NCI-H2107 treated with DMSO at 0.1 percent for 48 hours (cell line): ENCODE results near the gene ROR2.

ENCODE experiments used
- DNase-seq: peaks from one replicate; lab custom pipeline; 2025; ENCODE audit not compliant: unreplicated experiment; lab: John Stamatoyannopoulos, UW

The ROR2 gene

GRCh38 chr9:91589101-91589553 is 360.9 kb downstream of the ROR2 start:
- no peak for DNase-seq

- no peak for DNase-seq
Measured at GRCh38 chr9:91586282-91586681, 363.7 kb downstream of the ROR2 start.

DNA sequence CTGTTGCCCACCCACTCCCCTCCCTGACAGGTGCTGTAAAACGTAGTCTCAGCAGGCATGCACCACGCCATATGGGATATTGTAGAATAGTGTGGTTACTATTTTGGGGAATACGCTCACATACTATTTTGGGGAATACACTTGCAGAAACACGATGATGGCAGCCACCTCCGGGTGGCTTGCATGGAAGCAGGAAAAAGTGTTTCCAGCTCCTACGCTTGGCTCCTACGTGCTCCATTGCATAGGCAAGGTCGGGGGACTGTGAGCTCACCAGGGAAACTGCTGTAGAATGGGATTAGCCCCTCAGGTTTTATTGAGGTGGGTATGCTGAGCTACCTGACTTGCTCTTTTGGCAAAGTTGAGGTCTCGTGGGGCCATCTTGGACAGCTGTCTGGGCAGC is 366.1 kb downstream of the ROR2 start:
- DNase-seq = no peak

GRCh38 chr9:91583161-91583875 is 366.7 kb downstream of the ROR2 start:
- DNase-seq = no peak

- DNase-seq = no peak
Measured at GRCh38 chr9:91582181-91582580, 367.8 kb downstream of the ROR2 start.

DNA sequence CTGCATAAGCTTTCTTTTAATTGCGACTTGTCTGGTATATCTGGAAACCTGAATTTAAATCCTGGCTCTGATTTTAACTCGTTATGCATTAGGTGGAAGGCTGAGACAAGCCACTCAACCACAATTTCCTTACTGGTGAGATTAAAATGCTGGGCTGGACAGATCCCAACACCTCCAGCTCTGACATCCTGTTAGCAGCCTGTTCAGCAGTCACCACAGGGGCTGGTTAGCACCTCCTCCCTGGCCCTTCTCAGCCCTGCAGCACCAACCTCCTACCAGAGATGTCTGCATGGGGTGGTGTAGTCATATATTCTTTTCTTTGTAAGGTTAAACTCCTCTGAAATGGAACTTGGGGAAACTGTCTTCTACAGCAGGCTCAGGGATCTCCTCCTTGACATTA is 369.9 kb downstream of the ROR2 start:
- DNase-seq = no peak

- DNase-seq = no peak
Measured at GRCh38 chr9:91578911-91579310, 371.1 kb downstream of the ROR2 start.

- no peak for DNase-seq
Measured at GRCh38 chr9:91577633-91578061, 372.4 kb downstream of the ROR2 start.

- DNase-seq = no peak
Measured at GRCh38 chr9:91572811-91573210, 377.2 kb downstream of the ROR2 start.

DNA sequence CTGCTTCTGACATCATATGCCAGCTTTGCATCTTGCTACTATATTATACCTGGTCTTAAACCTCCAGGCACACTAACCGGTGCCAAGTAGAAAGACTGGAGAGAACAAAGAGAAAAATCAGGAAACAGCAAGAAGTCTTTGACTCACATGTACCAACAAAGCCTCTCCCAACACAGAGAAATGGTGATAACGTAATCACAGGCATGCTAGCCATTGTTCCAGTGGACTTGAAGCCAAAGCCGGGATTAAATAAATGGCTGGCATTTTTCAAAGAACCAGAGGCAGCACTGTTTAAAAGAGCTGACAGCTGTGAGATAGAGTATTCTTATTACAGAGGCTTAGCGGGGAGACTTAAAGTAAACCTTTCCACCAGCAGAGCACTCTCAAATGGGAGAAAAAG is 378.0 kb downstream of the ROR2 start:
- DNase-seq = no peak

DNA sequence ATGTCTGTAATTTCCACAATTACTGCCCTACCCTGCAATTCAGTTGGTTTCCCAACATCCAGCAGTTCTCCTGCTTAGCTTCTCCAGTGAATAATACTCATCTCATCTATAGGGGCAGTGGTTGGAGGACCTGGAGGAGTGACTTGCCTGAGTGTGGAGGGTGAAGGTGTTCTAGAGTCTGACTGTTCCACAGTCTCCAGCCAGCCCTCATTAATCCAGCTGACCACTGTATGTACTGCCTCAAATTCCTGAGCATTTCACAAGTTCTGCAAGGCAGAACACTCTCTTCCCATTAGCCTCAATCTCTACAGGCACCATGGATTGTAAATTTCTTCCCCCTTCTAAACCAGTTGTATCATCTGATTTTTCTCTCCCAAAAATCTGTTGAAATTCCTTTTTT is 379.0 kb downstream of the ROR2 start:
- no peak for DNase-seq

DNA sequence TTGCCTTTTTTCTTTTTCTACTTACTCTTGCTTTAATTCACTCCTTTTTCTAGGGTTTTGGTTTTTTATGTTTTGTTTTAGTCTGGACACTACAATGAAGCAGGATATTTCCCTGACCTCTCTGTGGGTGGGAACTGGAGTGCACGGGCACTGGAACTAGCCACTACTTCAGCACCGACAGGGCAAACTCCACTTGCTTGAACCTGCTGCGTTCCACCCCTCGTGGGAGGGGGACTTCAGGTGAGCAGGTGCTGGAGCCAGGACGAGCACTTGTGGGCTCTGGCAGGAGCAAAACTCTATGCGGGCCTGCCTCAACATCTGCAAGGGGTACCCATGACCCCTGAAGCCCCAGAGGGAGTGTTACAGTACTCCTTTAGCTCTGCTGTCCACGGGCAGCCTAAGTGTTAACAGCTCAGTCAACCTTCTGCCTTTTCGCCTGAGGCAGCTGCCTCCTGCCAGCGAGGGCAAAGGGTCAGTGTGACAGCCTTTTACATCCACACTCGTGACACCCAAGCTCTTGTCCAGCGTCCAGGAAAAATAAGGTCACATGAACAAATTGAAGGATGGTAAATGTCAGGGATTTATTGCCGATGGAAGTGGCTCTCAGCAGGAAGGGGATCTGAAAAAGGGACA is 382.3 kb downstream of the ROR2 start:
- DNase-seq = no peak

GRCh38 chr9:91564081-91564670 is 385.9 kb downstream of the ROR2 start:
- DNase-seq = no peak

- no peak for DNase-seq
Measured at GRCh38 chr9:91562416-91562815, 387.6 kb downstream of the ROR2 start.

DNA sequence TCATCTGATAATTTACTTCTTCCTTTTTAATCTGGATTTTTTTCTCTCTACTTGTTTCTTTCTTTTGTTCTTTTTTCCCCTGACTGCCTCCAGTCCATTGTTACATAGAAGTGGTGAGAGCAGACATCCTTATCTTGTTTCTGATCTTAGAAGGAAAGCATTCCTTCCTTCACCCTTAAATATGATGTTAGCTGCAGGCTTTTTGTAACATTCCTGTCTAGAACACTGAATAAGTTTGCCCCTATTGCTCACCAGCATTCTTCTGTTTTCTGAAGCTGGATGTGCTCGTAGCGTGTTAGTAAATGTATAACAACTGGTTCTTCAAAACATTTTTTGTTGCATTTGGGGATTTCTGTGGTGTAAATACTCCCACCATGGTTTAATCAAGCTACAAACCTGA is 389.7 kb downstream of the ROR2 start:
- DNase-seq = no peak

DNA sequence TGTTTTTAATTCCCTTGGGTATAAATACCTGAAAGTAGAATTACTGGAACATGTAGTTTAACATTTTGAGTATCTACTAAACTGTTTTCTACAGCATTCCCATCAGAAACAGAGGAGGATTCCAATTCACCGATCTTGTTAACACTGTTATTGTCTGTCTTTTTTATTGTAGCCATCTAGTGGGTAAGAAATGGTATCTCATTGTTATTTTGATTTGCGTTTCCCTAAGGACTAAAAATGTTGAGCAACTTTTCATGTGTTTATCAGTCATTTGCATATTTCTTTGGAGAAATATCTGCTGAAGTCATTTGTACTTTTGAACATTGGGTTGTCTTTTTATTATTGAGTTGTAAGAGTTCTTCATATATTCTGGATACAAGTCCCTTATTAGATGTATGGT is 391.1 kb downstream of the ROR2 start:
- no peak for DNase-seq

GRCh38 chr9:91558395-91558794 is 391.6 kb downstream of the ROR2 start:
- DNase-seq = no peak

DNA sequence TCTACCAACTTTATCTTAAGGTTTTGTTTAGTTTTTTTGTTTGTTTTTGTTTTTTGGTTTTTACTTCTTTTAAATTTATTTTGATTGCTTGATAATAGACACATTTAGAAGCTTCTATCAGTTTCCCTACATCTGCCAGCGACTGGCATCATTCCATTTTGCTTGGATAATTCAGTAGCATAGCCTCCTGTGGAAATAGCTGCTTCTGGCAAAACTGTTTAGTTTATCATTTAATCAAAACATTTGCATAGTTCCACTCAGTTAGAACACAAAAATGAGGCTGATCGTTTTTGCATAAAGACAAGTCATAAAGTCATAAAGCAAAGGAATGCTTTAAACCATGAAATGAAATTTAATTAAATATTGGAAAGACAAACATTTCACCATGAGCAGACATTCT is 392.7 kb downstream of the ROR2 start:
- no peak for DNase-seq

DNA sequence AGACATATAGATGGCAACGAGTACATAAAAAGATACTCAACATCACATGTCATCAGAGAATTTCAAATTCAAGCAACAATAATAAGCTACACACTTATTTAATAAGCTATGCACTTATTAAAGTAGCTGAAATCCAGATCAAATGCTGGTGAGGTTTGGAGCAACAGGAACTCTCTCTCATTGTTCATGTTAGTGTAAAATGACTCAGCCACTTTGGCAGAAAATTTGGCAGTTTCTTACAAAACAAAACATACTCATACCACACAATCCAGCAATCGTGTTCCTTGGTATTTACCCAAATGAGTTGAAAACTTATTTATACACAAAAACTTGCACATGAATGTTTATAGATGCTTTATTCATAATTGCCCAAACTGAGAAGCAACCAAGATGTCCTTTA is 394.9 kb downstream of the ROR2 start:
- DNase-seq = no peak

DNA sequence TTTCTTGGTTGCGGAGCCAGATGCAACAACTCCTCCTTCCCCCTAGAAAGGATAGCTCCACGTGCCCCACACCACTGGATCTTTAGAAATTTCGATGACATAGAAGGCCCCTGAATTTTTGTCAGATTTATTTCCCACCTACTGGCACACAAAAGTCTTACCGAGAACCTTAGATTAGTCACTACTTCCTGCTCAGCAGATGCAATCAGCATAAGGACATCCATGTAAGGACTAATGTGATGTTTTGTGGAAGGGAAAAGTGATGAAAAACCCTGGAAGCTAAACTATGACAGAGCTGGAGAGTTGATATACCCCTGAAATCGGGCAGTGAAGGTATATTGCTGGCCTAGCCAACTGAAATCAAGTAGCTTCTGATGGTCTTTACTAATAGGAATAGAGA is 400.9 kb downstream of the ROR2 start:
- no peak for DNase-seq

GRCh38 chr9:91547081-91547480 is 402.9 kb downstream of the ROR2 start:
- no peak for DNase-seq

GRCh38 chr9:91546574-91546973 is 403.5 kb downstream of the ROR2 start:
- no peak for DNase-seq
